GM10248 (cell line): ENCODE data around the gene GNB1.
"Not testable (repeated sequence)": the region's sequence is repeated elsewhere in the genome, so short reads cannot be mapped to it uniquely, and the experiment has no call there.

Source experiments
- CTCF ChIA-PET: fragments of 300-600 bp; sonication (Branson Sonifier 250); formaldehyde crosslinking; extraction: SDS; loops from one replicate; lab custom pipeline; 2021; ENCODE audit warnings: antibody characterized with exemption; lab: Yijun Ruan, JAX
- POLR2A ChIA-PET: fragments of 350-650 bp; sonication (Branson Sonifier 250); formaldehyde crosslinking; extraction: SDS; loops from one replicate; lab custom pipeline; 2020; ENCODE audit warnings: antibody characterized with exemption; lab: Yijun Ruan, JAX
- DNase-seq: peaks from one replicate; pipeline ENCODE4 v3.0.0; 2012; ENCODE audit errors: extremely low spot score
- CTCF ChIP-seq: IDR thresholded peaks from 2 replicates; pipeline ENCODE4 v1.5.1; 2012; ENCODE audit warnings: mild to moderate bottlenecking, low read depth; ENCODE audit errors: extremely low read depth, missing control alignments, control extremely low read depth

Gene GNB1

GRCh38 chr1:1889847-1890505, 911 bp downstream of the GNB1 start:
- ChIA-PET POLR2A (no interaction called here), CTCF (no interaction called here)
- DNase-seq, result peak; percentile 74
- TF ChIP-seq CTCF, result no peak

- ChIA-PET CTCF (interaction anchor here (1.2 to 2.7 kb wide), 2 partner anchors 19 kb away, joined by 3 to 10 read pairs; no protein-coding TSS in a partner anchor), POLR2A (no interaction called here)
- TF ChIP-seq CTCF, result no peak
- DNase-seq, result no peak
Measured at GRCh38 chr1:1889090-1889750, 1.7 kb downstream of the GNB1 start.

- ChIA-PET POLR2A (interaction anchor here (0.6 to 0.7 kb wide), 2 partner anchors 19 to 104 kb away, joined by 3 read pairs; no protein-coding TSS in a partner anchor), CTCF (interaction anchor here (0.7 to 2.2 kb wide), 5 partner anchors 9 to 38 kb away, joined by 3 to 10 read pairs (median 4); no protein-coding TSS in a partner anchor)
- not testable (repeated sequence) for DNase-seq
Measured at GRCh38 chr1:1883890-1884289, 7.0 kb downstream of the GNB1 start.

- POLR2A ChIA-PET, result interaction anchor here (0.7 kb wide), 1 partner anchor 13 kb away, joined by 3 read pairs; no protein-coding TSS in a partner anchor
- no peak for DNase-seq
- CTCF ChIA-PET, result interaction anchor here (0.7 to 2.2 kb wide), 5 partner anchors 8 to 37 kb away, joined by 3 to 10 read pairs (median 4); no protein-coding TSS in a partner anchor
- no peak for TF ChIP-seq CTCF
Measured at GRCh38 chr1:1883092-1883873, 7.6 kb downstream of the GNB1 start.

GRCh38 chr1:1881727-1882126, 9.2 kb downstream of the GNB1 start:
- ChIA-PET CTCF (interaction anchor here (0.9 to 2.4 kb wide), 4 partner anchors 12 to 97 kb away, joined by 3 to 11 read pairs (median 5); no protein-coding TSS in a partner anchor), POLR2A (no interaction called here)
- no peak for DNase-seq
- TF ChIP-seq CTCF, result no peak

GRCh38 chr1:1880617-1881312, 10.1 kb downstream of the GNB1 start:
- no peak for DNase-seq
- POLR2A ChIA-PET, result no interaction called here
- CTCF ChIA-PET, result interaction anchor here (0.9 to 2.4 kb wide), 5 partner anchors 11 to 96 kb away, joined by 3 to 11 read pairs (median 4); no protein-coding TSS in a partner anchor
- no peak for TF ChIP-seq CTCF
